MM.1S (cell line): ENCODE data around the gene POPDC3.

Source experiments
- CTCF ChIP-seq: fragments of 300-600 bp; sonication (generic); IDR thresholded peaks from 2 replicates; pipeline ENCODE4 v1.5.1; 2016; ENCODE audit warnings: antibody characterized with exemption, low read length, mixed read lengths
- EZH2 ChIP-seq: fragments of 300-600 bp; sonication (generic); optimal IDR thresholded peaks from 2 replicates; pipeline ENCODE3; 2017; ENCODE audit warnings: low read depth, mild to moderate bottlenecking, antibody characterized with exemption, low read length, mixed read lengths

GRCh38 chr6:105223242-105223641 is 43.4 kb upstream of the POPDC3 start:
- TF ChIP-seq EZH2 = no peak
- TF ChIP-seq CTCF = no peak
